HG03520 (cell line): ENCODE data around the gene GALNT14.

Source experiments
- ATAC-seq: cut with Tn5 transposase; IDR thresholded peaks from one replicate; pipeline ENCODE4 v1.9.1; 2021; ENCODE audit warnings: mild to moderate bottlenecking, moderate library complexity; ENCODE audit not compliant: unreplicated experiment

Gene GALNT14

GRCh38 chr2:30981096-30981495 is 157.1 kb downstream of the GALNT14 start:
- ATAC-seq: no peak

GRCh38 chr2:30979822-30980245 is 158.4 kb downstream of the GALNT14 start:
- ATAC-seq: no peak

GRCh38 chr2:30978854-30979253 is 159.4 kb downstream of the GALNT14 start:
- ATAC-seq: no peak

- no peak for ATAC-seq
Observed at GRCh38 chr2:30978044-30978443, 160.2 kb downstream of the GALNT14 start.

DNA sequence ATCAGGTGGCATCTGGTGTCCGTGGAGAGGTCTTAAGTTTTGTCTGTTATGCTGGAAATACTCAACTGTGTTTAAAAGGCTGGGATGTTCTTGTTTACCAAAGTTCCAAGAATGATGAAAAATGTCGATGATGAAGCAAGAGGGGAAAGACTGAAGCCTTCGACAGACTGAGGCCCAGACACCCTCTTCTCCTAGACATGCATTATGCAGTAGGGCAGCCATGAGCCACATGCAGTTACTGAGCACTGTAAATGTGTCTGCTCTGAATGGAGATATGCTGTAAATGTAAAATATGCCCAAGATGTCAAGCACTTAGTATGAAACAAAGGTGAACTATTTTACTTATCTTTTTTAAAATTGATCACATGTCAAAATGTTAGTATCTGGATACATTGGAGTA is 163.1 kb downstream of the GALNT14 start:
- ATAC-seq: no peak

DNA sequence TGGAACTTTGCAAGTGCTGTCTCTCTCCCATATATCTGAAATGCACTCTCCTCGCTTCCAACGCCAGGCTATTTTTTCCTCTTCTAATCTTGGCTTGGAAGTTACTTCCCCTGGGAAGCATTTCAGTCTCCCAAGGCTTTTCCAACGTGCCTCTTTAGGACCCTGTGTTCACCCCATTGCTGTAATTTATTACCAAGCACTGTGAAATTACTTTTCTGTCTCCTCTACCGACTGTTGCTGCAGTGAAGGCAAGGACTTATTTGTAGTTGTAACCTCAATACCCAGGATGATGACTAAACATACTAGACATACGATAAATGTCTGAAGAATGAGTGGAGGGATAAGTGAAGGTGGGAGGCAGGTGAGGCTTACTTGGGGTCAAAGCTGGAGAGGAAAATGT is 163.7 kb downstream of the GALNT14 start:
- no peak for ATAC-seq

DNA sequence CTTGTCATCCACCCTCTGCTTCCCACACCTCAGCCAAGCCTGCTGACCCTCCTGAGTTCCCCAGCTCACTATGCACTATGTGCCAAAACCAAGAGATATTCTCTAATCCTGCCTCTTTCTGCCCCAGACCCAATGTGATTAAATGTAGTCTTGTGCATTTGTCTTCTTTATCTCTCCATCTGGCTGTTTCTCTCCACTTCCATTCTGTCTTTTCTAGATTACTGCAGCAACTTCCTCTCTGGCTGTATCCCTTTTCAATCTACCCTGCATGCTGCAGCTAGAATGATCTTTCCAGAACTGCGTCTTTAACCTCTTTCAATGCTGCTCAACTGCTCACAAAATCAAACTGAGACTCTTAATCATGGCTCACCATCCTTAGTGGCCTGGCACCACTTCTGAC is 164.1 kb downstream of the GALNT14 start:
- no peak for ATAC-seq

DNA sequence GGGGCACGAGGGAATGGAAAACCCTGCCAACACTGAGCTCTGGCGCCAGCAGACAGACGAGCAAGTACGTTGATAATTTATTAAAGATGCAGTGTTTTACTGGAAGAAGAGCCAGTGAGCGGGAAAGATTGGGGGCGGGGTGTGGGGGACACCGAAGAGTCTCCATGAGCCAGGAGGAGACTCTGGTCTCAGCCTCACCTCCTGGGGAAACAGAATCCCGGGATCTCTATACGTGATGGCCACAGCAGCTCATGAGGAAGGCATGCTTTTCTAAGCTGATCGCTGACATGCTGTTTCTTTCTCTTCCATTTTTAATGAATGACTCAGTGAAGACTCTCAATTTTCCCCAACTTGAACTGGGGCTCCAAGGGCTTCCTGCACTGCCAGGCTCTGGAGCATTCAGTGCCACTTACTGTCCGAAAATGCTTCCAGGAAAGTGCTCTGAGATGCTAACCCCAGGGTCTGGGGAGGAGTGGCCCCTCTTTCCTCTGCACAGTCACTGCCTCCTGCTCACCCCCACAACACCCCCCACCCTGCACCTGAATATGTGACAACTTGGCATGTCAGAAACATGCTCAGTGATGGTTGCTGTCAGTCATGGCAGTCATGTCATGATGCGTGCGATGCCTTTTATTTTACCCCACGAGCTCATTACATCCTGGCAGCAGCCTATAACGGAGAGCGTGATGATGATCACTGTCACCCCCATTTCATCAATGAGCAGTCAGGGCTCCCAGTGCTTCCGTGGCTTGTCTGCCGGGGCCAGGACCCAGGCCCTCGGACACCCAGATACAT is 166.8 kb downstream of the GALNT14 start:
- no peak for ATAC-seq

DNA sequence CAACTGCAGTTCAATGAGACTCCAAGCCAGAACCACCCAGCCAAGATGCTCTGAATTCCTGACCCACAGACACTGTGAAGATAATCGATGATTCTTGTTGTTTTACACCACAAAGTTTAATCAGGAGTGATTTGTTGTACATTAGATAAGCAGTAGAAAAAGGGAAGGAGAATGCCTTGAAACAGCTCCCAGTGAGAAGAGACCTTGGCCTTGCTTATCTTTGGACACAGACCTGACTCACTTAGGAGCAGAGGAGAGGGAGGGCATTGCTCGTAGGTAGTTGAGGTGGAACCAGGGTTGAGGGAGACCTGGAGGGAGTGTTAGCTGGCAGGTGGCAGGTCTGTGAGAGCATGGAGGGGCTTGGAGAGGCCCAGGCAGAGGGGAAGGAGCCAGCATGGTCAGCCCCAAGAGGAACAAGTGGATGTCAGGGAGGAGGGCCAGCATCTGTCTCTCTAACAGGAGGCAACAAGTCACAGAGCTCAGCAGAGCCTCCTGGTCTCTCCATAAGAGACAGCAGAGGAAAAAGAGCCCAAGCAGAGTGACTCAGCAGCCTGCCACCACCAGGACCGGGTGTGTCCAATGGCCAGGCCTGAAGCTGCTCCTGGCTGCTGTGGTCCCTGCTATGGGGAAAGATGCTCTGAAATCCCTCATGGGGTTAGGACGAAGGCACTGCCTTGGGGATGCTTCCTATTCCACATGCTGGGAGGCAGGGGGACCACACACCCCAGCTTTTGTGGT is 169.4 kb downstream of the GALNT14 start:
- no peak for ATAC-seq

DNA sequence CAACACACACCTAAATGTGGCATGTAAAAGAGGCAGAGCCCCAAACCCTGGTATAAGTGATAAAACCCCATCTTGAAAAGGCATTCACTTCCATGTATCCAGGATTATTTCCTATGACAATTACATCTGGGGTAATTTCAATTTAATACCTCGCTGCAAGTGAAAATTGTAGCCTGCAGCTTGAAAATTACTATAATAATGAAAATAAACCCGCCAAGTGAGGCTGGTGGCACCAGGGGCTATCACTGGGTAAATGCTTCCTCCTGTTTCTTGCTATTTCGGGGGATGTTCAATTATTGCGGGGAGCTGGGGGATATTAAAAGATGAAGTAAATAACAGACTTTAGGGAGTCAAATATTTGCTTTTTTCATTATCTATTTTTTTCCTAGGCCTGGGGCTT is 171.5 kb downstream of the GALNT14 start:
- no peak for ATAC-seq

DNA sequence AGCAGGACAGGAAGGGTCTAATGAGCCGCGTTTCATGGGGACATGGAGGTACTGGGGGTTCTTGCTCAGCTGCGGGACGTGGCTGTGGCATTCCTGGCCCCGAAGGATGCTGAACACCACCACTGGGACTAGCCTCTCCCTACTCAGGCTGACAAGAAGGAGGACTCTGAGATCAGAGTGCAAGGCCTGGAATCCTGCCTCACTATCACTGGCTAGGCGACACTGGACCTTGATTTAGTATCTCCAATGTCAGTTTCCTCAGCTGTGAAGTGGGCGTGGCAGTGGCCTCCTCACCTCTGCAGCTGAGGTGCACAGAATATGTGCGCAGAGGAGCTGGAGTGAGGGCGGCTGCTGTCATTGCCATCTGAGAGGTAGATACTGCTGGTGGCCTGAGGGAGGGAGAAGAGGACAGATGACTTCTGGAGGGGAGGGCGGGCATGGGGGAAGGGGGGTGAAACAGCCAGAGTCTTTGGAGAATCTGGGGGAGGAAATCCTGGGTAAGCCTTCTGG is 173.2 kb downstream of the GALNT14 start:
- no peak for ATAC-seq

DNA sequence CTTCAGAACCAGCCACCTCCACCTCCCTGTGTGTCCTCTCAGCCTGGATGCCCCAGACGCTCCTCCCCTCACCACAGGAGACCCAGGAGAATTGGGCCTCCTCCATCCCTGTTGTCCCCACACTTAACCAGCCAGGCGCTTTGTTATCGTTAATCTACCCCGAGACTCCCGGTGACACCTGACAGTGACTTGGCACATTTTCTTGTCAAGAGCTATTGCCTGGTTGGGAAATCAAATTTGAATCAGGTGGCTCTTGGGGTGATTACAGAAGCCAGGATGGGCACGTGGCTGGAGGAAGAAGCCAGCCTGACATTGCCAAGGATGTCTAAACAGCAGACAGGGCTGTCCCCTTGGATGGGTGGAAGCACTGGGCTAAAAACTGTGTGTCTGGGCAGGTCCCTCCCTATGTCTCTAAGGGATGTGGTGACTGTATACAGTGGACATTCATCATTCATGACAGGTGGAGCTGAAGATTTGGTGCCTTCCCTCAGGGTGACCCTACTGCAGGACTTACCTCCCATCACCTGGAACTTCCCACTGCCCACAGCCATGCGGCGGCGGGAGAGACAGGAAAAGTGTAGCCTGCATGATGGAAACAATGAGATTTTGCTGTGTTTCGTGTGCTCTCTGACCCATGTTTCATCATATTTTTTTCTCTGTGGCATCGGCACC is 173.8 kb downstream of the GALNT14 start:
- ATAC-seq: no peak

GRCh38 chr2:30963184-30963583 is 175.1 kb downstream of the GALNT14 start:
- ATAC-seq: no peak

DNA sequence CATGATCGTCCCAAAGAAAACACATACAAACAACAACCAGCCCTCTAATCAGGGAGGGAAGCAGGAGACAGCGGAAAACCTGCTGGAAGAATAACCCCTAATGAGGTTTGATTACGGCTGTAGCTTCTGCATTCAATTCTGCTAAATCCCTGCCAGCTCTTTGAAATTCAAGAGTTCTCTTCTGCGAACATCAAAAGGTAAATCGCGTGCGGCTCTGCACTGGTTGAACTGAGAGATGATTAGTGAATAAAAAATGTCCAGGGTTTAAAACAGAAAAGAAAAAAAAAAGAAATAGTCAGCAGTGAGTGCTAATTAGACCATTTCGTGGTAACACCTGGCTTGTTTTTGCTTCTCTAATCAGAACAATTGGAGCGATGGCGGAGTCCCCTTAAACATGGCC is 178.0 kb downstream of the GALNT14 start:
- no peak for ATAC-seq

GRCh38 chr2:30959653-30960052 is 178.6 kb downstream of the GALNT14 start:
- ATAC-seq: no peak

GRCh38 chr2:30958918-30959265 is 179.3 kb downstream of the GALNT14 start:
- ATAC-seq: no peak

- no peak for ATAC-seq
Observed at GRCh38 chr2:30958193-30958917, 179.9 kb downstream of the GALNT14 start.

DNA sequence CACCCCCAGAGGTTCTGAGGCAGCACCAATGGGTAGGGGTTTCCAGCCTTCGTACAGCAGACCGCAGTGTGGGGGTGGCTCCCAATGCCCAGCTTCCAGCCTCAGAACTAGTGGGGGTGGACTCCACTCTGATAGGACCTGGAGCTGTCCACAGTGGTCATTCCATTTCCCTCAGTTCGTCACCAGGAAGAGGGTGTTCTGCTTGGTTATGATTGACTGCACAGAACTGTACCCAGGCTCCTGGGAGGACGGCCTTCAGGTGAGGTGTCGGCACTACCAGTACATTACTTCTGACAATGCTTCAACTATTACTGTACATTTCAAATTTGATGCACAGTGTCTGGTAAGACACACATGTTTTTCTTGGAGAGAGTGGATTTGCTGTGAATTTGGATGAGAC is 180.6 kb downstream of the GALNT14 start:
- no peak for ATAC-seq

DNA sequence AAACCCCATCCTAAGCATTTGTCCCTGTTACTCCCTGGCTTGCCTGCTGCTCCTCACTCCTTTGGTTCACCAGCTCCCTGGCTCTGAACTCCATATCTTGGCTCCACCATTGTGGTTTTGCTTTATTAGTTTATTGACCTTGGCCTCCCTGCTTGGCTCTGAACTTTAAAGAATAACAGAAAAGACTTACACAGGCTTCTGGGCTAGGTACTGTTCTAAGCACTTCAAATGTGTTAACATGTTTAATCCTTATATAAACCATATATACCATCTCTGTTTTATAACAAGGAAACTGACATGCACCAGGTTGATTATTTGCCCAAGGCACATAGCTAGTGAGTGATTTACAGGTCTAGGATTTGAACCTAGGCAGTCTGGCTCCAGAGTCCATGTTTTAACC is 181.2 kb downstream of the GALNT14 start:
- ATAC-seq: no peak

DNA sequence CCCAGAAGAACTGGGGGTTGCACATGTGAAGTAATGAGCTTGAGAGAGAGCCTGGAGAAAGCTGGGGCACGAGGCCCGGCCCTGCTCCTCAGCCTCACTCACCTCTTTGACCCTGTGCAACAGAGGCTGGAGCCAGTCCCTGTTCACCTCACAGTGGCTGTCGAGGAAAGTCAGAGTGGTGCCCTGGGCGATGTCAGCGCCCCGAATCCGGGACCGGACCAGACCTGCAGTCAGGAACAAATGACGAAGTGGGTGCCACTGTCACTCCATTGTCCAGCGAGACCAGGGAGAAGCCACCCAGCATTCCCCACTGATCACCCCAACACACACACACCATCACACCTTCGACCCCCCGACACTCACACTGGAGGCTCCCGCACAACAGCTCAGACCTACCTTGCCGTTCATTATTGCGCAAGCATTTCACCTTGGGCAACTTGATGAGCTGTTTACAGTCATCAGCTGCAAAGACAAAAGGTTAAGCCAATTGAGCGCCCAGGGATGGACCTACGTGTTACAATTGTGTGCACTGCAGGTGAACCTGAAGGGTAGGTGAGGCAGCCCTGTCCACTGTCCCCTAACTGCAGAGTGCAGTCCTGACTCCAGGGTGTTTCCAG is 182.6 kb downstream of the GALNT14 start:
- ATAC-seq: no peak

DNA sequence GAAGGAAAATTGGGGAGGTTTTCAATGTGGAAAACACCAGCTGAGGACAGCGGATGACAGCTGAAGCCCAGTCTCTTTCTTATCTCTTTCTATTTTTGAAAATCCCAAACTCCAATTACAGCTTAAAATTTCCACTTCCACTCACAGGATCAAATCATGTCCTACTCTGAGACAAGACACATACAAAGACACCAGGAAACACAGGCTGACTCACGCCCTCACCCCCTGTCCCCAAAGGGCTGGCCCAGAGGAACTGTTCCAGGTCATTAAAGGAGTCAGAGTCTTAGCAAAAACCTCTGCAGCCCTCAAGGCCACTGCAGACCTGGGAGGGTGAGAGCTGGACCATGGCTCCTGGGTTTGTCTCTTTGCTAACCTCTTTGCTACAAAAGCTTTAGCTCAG is 187.9 kb downstream of the GALNT14 start:
- no peak for ATAC-seq
